Hematopoietic multipotent progenitor cell treated with erythropoietin and hydrocortisone succinate and interleukin-3 and kit ligand, for 4 days (in vitro differentiated cells): Measurements from ENCODE around the gene PEPD.

Source experiments
- DNase-seq: peaks from one replicate; pipeline ENCODE4 v3.0.0-alpha.2; 2015

PEPD gene

DNA sequence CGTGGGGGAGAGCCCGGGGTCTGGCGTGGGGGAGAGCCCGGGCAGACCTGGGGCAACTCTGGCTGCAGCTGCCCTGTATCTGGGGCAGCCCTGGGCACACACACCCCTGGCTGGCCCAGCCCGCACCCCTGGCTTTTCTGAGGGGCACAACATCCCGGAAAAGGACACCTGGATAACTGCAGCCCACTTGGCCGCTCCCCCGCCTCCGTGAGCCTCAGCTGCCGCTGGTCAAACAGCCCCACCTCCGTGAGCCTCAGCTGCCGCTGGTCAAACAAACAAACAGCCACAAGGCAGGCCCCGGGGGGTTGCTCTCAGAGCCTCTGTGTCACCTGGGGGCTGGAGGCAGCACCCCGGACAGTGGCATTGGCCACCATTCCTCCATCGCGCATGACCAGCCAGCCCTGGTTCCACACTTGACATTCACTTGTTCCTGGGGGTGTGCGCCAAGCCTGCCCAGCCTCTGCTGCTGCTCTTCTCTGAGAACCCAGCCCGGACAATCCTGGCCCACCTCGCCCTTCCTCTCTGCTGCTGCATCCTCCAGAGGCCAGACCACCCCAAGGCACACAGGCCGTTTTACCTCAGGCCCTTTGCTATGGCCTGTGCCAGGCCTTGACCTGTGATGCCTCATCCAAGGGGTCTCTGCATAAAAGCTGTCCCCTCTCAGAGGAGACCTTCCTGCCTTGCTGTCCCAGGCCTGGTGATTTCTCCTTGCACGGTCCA lies 128.1 kb downstream of the PEPD start:
- DNase-seq, result no peak

DNA sequence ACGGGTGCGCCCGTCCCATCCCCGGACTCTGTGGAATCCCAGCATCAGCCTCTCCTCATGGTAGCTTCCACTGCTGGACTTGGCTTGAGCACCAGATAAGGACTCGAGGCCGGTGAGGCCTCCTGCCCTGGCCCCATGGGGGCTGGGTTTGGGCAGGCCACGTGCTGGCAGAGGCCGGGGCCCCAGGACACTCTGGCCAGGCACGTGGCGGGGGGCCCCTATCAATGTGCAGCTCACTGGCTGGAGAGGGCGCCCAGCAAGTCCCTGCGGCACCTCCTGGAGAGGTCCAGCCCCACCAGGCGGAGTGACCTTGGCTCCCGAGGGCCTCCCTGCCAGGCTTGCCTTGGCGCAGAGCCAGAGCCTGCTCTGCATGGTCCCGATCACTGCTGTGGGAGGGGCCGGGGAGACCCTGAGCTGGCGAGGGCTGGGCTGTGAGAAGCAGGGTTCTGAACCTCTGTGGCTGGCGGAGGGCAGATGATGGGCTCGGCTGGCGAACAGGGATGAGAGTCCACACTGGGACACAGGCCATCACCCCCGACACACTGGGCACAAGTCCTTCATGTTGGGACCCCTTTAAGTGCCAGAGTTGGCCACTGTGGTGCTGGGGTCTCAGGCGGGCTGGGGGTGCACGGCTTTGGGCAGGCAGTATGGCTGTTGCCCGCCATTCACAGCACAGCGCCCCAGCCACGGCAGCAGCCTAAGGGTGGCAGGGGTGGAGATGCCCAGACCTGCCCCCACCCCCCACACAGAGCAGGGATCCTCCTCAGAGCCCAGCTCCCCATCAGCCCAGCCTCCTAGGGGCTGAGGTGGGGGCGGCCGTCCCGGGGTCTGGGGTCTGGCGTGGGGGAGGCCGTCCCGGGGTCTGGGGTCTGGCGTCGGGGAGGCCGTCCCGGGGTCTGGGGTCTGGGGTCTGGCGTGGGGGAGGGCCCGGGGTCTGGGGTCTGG lies 129.0 kb downstream of the PEPD start:
- no peak for DNase-seq

DNA sequence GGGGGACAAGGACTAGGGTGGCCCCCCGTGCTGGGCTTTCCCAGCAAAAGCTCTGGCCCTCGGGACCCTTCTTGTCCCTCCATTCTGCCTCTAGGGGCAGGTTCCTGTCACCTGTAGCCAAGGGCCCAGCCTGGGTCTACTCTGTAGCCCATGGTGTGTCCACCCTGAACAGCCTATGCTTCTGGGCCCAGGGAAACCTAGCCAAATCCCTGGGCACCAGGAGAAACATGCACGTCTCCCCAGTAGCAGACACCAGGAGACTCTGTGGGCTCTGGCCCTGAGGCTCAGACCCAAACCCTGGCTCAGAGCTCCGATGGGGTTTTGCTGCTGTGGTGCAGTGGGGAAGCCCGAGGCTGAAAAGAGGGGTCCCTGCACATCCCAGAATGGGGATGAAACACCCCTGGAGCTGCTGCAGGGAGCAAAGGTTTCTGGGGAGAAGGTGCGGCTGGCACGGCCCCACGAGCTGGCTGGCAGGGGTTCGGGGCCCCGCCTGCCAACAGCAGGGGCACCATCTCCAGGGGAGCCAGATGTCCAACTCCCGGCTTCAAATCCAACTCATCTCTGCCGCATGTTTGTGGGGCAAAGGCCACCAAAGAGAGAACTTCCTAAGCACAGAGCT lies 129.9 kb downstream of the PEPD start:
- DNase-seq, result no peak

DNA sequence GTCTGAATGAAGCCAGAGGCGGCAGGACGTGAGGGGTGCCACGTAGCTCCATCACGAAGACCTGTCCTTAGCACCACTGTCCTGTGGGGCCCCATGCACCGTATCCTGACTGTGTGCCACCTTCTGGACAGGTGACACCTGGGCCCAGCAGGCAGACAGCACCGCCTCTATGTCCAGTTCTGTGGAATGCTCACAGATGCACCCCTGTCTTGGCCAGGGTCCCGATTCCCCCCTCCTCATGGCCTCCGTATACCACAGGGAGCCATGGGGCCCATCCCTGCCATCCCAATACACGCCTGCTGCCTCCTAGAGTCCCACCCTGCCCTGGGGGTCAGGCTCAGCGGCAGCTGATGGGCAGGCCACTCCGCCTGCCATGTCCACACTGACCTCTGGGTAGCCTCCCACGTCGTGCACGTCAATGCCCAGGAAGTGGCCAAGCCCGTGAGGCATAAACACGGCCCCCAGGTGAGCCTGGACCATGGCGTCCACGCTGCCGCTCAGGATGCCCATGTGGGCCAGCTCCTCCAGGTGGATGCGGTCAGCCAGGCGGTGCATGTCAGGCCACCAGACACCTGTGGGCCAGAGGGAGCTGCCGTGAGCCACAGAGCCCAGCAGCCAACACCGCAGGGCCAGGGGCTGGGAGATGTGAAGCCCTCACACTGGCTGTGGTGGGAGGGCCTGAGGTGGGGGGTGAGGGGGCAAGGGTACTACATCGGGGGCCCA lies 130.5 kb downstream of the PEPD start:
- no peak for DNase-seq

DNA sequence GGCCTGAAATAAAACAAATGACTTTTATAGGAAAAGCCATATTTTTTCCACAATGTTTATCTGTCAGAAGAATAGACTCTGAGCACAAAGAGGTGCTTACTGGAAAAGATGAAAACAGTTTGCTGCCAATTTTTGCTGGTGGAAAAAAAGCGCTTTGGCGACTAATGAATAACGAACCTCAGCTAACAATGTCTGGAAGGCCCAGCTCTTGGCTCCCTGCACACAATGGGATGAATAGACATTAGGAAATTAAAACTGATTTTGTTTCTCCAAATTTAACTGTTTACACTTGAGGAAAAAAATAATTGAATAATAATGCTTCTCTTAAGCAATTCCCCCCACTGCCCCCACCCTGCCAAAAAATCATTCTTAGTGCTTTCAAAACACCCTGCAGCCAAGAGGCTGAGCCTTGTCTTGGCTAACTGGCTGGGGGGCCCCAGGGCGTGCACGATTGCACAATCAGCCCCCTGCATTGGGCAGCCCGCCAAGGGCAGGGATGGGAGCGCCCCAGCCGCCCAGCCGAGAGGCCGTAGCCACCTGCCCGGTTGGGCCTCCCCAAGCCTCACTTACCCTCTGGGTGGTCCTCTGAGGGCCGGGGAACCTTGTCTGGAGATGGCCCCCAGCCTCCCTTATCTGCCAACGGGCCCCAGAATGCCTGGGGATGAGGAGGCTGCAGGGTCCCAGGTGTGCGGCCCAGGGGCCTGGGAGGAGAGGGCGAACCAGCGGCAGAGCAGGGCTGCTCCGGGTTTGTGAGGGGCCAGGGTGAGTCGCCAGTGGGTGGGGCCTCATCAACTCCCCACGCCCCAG lies 131.3 kb downstream of the PEPD start:
- peak; percentile 45 for DNase-seq

DNA sequence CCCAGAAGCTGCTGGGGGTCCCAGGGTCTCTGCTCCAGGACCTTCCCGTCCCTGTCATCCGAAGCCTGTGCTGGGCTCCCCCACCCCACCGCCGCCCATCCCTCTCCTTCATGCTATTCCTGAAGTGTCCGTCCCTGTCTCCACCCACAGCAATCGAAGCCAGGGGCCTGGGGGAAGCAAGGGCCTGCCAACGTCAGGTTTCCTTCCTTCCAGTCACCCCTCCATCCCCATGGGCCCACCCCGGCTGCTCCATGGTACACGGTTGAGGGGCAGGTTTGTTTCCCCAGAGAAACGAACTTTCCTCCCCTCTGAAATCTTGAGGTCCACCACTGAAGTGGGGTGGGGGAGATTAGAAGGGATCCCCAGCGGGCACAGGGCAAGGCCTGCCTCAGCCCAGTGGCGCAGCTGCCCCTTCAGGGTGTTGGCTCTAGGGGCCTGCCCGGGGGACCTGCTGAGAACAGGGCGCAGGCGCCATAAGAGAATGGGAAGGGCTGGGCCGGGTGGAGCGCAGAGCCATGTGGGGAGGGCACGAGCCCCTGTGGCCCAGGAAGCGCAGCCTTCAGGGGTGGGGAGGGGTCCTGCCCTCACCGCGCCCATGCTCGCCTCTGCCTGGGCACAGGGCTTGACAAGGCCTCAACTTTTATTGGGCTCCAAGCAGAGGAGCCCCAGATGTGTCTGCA lies 132.0 kb downstream of the PEPD start:
- no peak for DNase-seq

DNA sequence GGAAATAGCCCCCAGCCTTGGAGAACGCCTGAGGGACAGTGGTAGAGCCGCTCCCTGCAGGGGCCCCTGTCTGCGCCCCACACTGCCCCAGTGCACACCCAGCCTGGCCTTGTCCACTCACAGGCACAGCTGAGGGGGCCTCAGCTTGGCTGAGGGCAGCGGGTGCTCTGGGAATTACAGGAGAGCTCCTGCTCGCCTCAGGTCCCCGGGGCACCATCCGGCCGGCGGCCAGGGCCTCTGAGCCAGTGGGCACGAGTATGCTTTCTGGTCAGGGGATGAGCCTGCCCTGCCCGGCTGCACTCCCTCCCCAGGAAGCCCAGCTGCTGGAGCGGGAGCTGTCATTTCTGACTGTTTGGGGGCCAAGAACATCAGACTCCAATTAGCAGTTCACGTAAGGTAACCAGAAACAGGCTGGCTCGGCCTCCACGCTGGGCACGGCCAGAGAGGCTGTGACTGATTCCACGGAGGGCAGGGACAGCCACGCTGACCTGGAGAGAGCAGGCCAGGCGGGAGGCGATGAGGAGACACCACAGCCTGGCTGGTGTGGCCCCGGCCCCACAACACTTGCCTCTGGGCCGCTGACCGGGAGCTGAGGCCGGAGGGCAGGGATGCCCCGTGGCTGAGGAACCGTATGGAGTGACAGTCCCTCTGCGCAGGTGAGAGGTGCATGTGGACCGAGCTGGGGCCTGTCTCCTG lies 132.7 kb downstream of the PEPD start:
- no peak for DNase-seq

DNA sequence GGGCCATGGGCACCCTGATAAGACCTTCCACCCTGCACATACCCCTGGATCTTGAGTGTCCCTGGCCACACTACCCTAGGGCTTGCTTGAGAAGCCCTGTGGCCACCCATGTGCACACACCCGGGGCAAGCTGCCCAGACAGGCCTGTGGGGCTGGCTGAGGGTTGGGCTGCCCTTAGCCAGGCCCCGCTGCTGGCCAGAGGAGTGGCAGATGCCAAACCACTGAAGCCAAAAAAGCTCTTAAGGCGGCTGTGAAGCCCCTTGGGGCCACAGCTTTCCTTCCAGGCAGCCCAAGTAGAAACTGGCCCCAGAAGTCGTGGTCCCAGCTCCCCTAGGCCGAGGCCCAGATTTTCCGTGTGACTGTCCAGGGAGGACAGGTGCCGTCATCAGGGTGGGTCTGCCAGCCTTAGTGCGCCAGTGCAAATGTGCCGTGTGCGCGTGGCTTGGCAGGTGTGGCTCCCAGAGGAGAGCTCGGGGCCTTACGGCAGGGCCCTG lies 133.3 kb downstream of the PEPD start:
- DNase-seq, result no peak

DNA sequence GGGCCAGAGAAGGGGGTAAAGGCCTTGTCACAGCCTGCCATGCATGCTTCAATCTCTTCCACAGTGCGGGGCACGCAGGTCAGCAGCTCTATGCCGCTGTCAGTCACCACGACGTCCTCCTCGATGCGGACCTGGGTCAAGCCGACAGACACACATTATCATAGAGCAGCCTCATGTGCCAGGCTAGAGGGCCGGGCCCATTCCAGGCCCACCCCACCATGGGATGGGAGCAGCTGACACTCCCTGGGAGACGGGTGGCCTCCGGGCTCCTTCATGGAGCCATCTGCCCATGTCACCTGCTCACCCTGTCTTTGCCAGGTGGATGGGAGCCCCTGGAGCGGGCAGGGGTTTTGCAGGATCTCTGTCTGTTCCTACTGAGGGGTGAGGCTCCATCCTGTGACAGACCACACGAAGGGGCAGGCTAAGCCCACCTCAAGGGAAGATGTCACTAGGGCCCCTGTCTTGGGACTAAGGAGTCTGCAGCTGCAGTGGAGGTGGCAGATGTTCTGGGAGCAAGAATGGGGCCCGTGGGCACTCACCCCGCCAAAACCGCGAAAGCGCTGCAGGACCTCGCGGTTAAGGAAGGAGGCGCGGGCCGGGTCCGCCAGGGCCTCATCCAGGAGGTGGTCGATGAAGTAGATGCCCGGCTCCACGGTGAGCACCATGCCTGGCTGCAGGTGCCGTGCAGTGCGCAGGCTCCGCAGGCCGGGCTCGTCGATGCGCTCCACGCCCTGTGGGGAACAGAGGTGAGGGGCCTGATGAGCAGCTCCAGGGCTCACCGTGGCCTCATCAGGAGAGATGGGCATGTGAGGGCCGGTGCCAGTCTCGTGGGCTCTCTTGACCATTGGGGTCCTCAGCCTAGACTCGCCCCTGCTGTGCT lies 134.0 kb downstream of the PEPD start:
- no peak for DNase-seq

DNA sequence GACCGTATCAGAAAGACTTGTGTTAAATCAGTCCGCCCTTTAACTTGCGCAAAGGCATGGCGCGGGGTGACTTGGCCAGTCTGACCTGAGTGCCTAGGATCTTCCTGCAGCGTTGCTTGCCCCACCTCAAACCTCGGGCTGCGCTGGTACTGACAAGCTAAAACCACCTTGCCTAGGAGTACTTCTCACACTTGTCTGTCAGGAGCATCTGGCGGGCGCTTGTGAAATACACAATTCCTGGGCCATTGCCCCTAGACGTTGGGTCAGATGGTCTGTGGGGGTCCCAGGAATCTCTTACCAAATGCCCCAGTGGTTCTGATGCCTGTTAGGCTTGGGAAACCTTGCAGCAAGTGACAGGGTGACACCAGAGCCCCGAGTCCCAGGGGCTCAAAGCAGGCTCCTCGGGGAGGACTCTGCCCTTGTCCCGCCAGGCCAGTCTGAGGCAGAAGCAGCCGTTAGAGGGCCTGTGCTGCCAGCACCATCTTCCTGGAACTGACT lies 135.2 kb downstream of the PEPD start:
- peak; percentile 19 for DNase-seq

DNA sequence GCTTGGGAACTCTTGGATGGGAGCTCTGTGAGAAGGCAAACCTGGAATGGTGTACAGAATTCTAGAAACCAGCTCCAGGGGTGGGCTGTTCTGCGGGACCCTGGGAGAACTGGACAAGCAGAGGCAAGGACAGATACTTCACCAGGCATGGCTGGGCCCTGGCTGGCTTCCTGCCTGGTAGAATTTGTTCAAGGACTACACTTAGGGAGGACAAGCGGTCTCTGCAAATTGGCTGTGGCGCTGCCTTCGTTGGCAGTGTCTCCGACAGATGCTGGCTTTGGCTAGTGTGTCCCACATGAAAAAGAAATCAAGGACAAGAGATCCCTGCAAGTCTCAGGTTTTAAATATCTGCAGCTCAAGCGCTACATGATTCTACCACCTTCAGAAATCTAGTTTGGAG lies 135.6 kb downstream of the PEPD start:
- DNase-seq, result no peak

DNA sequence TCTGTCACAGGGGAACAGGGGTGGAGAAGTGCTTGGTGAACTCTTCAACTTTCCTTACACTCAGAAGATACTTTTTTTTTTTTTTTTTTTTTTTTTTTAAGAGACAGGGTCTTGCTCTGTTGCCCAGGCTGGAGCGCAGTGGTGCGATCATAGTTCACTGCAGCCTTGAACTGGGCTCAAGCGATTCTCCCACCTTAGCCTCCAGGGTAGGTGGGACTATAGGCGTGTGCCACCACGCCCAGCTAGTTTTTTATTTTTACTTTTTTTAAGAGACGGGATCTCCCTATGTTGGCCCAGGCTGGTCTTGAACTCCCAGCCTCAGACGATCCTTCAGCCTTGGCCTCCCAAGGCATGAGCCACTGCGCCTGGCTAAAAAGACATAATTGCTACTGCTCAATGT lies 136.6 kb downstream of the PEPD start:
- DNase-seq, result no peak

DNA sequence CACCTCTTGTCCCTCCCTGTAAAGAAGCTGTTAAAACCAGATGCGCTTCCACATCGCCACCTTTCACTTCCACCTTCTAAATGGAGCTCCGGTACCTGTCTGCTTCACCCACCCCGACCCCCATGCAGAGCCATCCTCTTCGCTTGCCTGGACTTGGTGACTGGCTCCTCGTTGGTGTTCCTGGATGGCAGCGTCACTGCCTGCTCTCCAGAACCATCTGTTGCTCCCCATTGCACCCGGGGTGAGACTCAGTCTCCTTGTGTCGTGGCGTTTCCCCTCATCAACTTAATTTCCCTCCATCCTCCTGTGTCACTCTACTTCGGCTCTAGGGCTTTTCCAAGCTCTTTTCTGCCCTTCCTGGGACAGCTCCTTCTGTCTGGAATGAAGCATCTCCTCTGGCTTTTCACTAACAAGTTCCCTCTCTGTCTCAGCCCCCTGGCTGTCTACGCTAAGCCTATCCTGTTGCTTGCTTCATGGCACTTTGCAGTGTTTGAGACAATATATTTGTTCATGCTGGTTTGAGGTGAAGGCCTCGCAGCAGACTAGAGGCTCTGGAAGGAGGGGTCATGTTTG lies 137.8 kb downstream of the PEPD start:
- no peak for DNase-seq

DNA sequence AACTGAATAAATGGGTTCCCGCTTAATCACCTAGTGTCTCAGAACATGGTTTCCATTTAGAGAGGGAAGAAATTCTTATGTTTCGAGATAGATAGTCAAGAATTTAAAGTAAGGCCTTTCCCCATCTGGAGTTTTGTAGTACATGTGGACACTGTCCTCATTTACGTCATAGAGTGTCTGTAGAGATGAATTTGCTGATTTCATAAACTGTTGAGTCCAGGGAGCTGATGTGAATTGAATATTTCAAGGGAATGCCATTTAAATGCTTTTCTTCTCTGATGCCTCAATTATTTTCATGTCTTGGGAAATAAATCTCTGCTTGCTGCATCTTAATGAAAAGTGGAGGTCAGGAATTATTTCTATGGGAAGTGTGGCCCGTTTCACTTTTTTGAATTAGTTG lies 138.6 kb downstream of the PEPD start:
- no peak for DNase-seq

DNA sequence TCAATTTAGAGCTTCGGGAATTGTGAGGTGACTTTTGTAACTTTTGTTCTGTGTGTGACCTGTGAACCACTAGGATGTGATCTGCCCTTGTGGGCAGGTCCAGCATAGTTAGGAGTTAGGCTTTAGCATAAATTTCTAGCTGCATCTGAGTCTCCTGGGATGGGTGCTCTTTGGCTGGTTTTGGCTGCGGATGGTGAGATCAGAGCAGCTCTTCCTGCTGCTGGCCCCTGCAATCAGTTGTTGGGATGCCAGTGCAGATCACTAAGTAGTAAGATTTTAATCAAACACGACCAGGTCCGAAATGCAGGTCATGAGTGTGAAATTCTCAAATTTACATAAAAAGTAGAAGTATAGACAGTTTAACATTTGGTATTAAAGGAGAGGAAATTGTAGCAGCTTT lies 139.6 kb downstream of the PEPD start:
- DNase-seq, result no peak

DNA sequence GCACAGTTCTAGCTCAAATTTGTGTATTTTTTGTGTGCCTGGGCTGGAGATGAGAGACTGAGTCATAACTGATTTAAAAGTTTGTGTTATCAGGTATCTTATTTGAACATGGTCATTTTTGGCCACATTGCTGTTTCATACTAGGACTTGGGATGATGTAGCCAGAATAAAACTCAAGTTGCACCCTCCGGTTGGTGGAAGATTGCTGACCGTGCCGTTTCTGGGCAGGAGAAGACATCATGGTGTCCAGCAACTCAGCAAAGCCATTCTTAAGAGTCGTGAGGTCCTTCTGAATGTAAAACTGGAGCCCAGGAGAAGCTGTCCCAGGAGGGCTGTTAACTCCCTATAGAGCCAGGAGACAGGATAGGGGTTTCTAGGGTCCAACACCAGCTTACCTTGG lies 140.5 kb downstream of the PEPD start:
- DNase-seq, result no peak

DNA sequence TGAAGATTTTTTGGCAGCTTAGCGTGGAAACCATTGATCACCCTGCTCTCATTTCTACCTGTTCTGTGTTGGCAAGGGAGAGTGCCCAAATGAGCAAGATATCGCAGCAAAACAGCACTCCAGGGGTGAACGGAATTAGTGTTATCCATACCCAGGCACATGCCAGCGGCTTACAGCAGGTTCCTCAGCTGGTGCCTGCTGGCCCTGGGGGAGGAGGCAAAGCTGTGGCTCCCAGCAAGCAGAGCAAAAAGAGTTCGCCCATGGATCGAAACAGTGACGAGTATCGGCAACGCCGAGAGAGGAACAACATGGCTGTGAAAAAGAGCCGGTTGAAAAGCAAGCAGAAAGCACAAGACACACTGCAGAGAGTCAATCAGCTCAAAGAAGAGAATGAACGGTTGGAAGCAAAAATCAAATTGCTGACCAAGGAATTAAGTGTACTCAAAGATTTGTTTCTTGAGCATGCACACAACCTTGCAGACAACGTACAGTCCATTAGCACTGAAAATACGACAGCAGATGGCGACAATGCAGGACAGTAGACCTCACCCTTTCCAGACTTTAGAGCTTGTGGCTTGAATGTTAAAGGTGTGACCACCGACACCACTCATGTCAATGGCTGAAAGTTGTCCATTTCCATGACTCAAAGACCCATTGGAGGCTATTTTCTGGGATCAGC lies 142.3 kb downstream of the PEPD start:
- DNase-seq, result no peak
